NCI-H1105 treated with DMSO at 0.1 percent for 48 hours (cell line): Measurements from ENCODE around the gene COL4A3.

ENCODE experiments used
- DNase-seq: peaks from one replicate; lab custom pipeline; 2025; lab: John Stamatoyannopoulos, UW

COL4A3 gene

DNA sequence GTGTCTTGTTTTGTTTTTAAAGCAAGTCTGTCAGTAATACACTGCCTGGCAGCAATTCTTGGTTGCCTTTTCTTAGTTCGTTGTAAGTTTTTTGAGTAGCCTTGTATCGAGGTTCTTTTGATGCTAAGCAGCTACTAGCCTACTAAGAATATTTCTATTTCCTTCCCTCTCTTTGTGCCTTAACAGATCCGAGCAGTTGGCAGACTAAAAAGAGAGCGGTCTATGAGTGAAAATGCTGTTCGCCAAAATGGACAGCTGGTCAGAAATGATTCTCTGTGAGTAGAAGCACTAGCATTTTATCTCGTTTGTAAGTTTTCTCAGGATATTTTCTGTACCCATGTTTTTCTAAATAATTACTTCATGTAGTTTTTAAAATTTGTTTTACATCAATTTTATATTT lies 175.7 kb downstream of the COL4A3 start:
- no peak for DNase-seq

DNA sequence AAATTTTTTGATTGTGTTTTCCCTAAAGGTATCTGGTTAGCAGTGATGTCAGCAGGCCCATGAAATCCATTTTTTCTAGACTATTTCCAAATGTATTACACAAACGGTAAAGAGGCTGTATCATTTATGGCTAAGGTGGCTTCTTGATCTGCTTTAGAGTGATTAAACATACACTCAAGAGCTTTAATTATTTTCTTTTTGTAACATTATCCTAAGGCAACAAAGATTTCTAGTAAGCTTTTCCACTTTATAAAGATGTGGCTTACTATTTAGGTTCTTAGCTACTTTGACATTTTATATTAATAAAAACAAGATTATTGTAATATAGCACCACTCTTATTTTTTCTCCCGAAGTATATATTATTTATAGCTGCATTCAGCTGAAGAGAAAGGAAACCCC lies 177.1 kb downstream of the COL4A3 start:
- DNase-seq = no peak

DNA sequence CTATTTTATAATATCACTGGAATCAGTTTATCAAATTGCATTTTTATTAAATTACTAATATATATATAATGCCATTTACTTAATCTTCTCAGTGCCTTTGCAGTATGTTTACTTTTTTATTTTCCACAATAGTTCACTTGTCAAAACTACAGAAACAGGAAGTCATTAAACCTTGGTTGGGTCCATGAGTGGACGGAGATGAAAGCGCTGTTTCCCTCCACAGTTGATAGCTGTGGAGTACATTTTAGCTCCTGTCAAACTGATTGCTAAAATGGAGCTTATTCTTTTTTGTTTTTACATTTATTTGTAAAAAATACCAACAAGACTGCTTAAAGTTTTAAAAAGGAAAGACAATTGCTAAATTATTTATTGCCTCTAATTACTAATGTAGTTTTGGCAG lies 179.8 kb downstream of the COL4A3 start:
- DNase-seq = no peak

DNA sequence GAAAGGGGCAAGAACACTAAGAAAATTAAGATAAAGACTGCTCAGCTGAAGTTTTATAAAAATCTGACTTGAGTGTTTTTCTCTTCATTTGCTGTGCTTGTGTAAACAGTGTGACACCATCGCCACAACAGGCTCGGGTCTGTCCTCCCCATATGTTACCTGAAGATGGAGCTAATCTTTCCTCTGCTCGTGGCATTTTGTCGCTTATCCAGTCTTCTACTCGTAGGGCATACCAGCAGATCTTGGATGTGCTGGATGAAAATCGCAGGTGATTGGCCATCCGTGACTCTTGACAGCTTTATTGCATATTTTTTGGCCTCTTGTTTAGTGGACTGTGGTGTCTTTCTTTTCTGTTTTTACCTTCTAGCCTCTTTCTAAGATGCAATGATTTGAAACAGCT lies 182.7 kb downstream of the COL4A3 start:
- no peak for DNase-seq

DNA sequence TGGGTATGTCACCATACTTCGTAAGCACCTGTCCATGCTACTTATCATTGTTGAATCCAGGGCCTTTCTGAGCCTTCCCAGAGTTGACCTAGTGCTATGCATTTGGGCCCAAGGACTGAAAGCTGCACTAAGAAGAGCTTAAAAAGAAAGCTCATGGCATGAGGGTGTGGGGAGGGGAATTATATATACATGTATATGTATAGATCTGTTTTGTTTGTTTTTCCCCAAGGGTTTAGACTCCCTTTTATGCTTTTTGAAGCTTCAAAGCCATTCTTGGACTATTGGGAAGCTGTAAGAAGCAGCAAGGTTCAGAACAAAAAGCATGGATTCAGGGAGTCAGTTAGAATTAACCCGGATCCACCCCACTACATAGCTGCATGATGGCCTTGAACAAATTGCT lies 183.9 kb downstream of the COL4A3 start:
- DNase-seq = no peak

DNA sequence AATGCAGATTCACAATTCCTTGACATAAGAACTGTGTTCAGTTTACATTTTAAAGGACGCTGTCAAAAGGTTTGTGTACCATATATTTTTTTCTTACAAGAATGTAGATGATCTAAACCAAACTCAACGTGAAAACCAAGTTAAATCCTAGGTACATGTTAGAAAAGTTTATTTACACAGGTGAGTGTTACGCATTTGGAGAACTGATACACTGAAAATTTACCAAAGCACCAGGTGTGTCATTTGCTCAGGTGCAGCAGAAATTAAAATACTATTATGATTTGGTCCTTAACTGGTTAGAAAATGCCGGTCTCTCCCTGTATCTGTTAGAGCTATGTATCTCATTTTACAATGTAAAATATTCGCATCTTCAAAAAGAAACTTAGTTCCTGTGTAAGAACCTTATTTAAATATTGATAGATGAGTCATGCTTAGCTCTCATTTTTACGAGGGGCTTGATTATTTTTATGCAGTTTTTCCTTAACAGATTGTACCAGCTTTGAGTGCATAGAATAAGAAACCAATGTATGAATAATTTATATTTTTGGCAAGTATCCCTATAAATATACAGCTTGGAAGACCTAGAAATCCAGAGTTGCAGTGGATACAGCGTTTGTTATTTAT lies 185.7 kb downstream of the COL4A3 start:
- DNase-seq = no peak

DNA sequence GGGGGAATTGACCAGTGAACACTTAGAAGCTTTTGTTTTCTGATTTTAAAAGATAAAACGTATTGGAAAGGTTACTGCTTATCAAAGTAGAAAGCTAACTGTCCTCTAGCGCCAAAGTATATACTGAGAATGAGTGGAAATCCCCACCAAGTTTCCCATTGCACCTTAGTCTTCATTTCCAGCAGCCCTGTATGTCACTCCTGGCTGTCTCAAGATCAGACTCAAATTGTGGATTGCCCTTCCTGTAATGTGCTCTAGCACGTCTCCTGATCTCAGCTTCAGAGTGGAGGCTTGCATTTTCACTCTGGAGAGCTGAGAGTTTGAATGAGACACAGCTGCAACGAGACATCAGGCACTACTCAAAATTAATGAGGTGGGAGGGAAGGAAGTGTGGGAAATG lies 187.2 kb downstream of the COL4A3 start:
- DNase-seq = no peak

DNA sequence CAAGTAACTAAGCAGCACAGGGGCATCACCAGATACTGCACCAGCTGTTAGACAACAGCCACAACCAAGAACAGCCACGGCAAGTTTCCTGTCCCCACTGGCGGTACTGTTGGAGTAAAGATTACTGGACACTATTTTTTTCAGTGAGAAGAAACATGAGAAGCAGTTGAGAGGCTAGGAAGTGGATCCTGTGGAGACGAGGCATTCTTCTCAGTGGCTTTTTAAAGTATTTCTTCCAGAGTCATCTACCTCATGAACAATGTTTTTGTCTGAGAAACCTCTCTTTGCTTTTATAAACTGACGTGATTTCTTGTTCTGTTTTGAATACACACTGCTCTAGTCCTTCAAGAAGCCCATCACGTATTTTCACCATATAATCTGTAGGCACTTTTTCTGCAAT lies 195.9 kb downstream of the COL4A3 start:
- DNase-seq = no peak

DNA sequence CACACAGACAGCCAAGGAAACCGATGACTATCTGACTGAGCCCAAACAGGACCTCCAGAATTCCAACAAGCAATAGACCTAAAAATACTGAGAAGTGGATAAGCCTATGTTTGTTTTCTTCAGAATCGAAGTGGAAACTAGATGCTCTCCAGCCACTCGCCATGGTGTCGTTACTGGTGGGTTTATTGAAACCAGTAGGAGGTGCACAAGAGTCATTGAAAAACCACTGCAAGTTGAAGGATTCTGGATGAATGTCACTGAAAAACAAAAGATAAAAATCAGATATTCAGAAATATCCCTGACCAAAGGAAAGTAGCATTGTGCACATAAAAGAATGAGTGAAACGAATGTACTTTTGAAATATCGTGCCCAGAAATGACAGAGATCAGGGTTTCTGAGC lies 199.3 kb downstream of the COL4A3 start:
- DNase-seq = no peak
